ENCODE results near the gene HVCN1. TPM values are rescaled to one million over a fixed set of nuclear protein-coding genes. Genes with fewer than 3 reads are reported as not detected.

Gene HVCN1
- total and polyA plus RNA-seq, 2 experiments from 2014 or later: 3.0 to 4.1 TPM

GRCh38 chr12:110676171-110676570 is 12.7 kb downstream of the HVCN1 start:
- H3K4me1 ChIP-seq (ENCODE audit: insufficient read depth): no peaks in the 10 kb centered on the region
- 95 to 98% methylated on average over 4 of the region's 4 CpGs for WGBS, 2 experiments (ENCODE audit: low coverage in 1 of 2, low lambda C conversion rate in 2 of 2, missing lambda C conversion rate in 2 of 2)
- in situ Hi-C loops (cut with MboI): no loop called here

DNA sequence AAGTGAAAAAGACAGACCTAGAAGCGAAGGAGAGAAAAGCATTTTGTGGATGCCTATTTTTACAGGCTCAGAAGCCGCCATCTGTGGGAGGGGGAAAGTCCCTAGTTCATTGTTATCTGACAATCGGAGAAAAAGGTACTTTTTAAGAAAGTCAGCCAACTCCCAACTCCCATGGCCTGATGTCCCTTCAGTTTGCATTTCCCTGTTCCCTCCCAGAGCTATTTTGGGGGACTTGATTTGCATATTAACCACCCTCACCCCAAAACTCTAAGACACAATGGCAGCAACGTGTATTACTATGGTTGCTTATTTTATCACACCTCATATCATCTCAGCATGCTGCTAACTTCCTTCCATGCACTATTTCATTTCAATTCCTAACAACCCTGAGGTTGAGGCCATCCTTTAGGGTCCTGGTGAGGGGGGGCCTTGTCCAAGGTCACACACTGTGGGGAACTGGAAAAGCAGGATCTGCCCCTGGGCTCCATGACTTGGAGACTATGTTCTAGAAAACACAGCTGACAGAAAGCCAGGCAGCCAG is 18.7 kb downstream of the HVCN1 start:
- no peaks in the 10 kb centered on the region for H3K79me2 ChIP-seq (ENCODE audit: insufficient read depth)
- peaks cover under 1% of the 10 kb centered on the region for H3K9me3 ChIP-seq (ENCODE audit: low read depth)
- no peak overlapping the region for H3K9ac ChIP-seq
- H2AFZ ChIP-seq: no peak overlapping the region
- H3K36me3 ChIP-seq (ENCODE audit: low read depth): no peaks in the 10 kb centered on the region
- H3K4me3 ChIP-seq: no peak overlapping the region
- no peaks in the 10 kb centered on the region for H3F3A ChIP-seq (ENCODE audit: insufficient read depth)
- in situ Hi-C loops (cut with MboI): no loop called here
- H3K4me1 ChIP-seq (ENCODE audit: insufficient read depth): no peaks in the 10 kb centered on the region
- no peak for DNase-seq
- TF ChIP-seq EZH2 (IDR thresholded peaks at IDR 0.05; ENCODE audit: insufficient read depth, poor library complexity, severe bottlenecking) (no peak), EZH2phosphoT487 (IDR thresholded peaks at IDR 0.05; ENCODE audit: insufficient read depth, low read depth) (no peak)
- no peak overlapping the region for H3K4me2 ChIP-seq (ENCODE audit: unreplicated experiment)
- H4K20me1 ChIP-seq (ENCODE audit: insufficient read depth): no peaks in the 10 kb centered on the region
- H3K27me3 ChIP-seq (replicated peaks; ENCODE audit: insufficient read depth): no peaks in the 10 kb centered on the region
- WGBS, 2 experiments (ENCODE audit: low coverage in 1 of 2, low lambda C conversion rate in 2 of 2, missing lambda C conversion rate in 2 of 2): 59 to 68% methylated on average over 4 of the region's 4 CpGs
- H3K9me2 ChIP-seq (ENCODE audit: insufficient read depth): no peaks in the 10 kb centered on the region
- H3K27ac ChIP-seq: no peak overlapping the region

More at GRCh38 chr12:110676171-110676570, 12.7 kb downstream of the HVCN1 start:
- Histone ChIP-seq H4K20me1 (ENCODE audit: insufficient read depth) (no peaks in the 10 kb centered on the region), H2AFZ (no peak overlapping the region), H3K9me3 (ENCODE audit: low read depth) (no peaks in the 10 kb centered on the region), H3K9me2 (ENCODE audit: insufficient read depth) (no peaks in the 10 kb centered on the region), H3K27me3 (replicated peaks; ENCODE audit: insufficient read depth) (no peaks in the 10 kb centered on the region), H3K79me2 (ENCODE audit: insufficient read depth) (no peaks in the 10 kb centered on the region), H3K4me2 (ENCODE audit: unreplicated experiment) (no peak overlapping the region), H3F3A (ENCODE audit: insufficient read depth) (no peaks in the 10 kb centered on the region), H3K36me3 (ENCODE audit: low read depth) (no peaks in the 10 kb centered on the region), H3K9ac (no peak overlapping the region), H3K4me3 (no peak overlapping the region), H3K27ac (no peak overlapping the region)
- no peak for DNase-seq
- TF ChIP-seq EZH2 (IDR thresholded peaks at IDR 0.05; ENCODE audit: insufficient read depth, poor library complexity, severe bottlenecking): no peak

GRCh38 chr12:110669193-110669502 is 19.8 kb downstream of the HVCN1 start:
- Histone ChIP-seq H3K9ac (no peak overlapping the region), H3K79me2 (ENCODE audit: insufficient read depth) (no peaks in the 10 kb centered on the region), H2AFZ (no peak overlapping the region), H3K4me3 (no peak overlapping the region), H3K9me2 (ENCODE audit: insufficient read depth) (no peaks in the 10 kb centered on the region), H3K27me3 (replicated peaks; ENCODE audit: insufficient read depth) (no peaks in the 10 kb centered on the region), H3K4me1 (ENCODE audit: insufficient read depth) (no peaks in the 10 kb centered on the region), H3K9me3 (ENCODE audit: low read depth) (peaks cover 11% of the 10 kb centered on the region), H3F3A (ENCODE audit: insufficient read depth) (no peaks in the 10 kb centered on the region), H3K4me2 (ENCODE audit: unreplicated experiment) (no peak overlapping the region), H4K20me1 (ENCODE audit: insufficient read depth) (no peaks in the 10 kb centered on the region), H3K27ac (no peak overlapping the region), H3K36me3 (ENCODE audit: low read depth) (no peaks in the 10 kb centered on the region)
- in situ Hi-C loops (cut with MboI): no loop called here
- TF ChIP-seq EZH2 (IDR thresholded peaks at IDR 0.05; ENCODE audit: insufficient read depth, poor library complexity, severe bottlenecking) (no peak), EZH2phosphoT487 (IDR thresholded peaks at IDR 0.05; ENCODE audit: insufficient read depth, low read depth) (no peak)
- WGBS, 2 experiments (ENCODE audit: low coverage in 1 of 2, low lambda C conversion rate in 2 of 2, missing lambda C conversion rate in 2 of 2): 18 to 30% methylated on average over 5 of the region's 5 CpGs
- no peak for DNase-seq

GRCh38 chr12:110668480-110669192 is 20.3 kb downstream of the HVCN1 start:
- Histone ChIP-seq H3K27me3 (replicated peaks; ENCODE audit: insufficient read depth) (no peaks in the 10 kb centered on the region), H3K9ac (no peak overlapping the region), H3K4me2 (ENCODE audit: unreplicated experiment) (no peak overlapping the region), H3K4me1 (ENCODE audit: insufficient read depth) (no peaks in the 10 kb centered on the region), H4K20me1 (ENCODE audit: insufficient read depth) (no peaks in the 10 kb centered on the region), H3K36me3 (ENCODE audit: low read depth) (no peaks in the 10 kb centered on the region), H3F3A (ENCODE audit: insufficient read depth) (no peaks in the 10 kb centered on the region), H3K4me3 (no peak overlapping the region), H2AFZ (no peak overlapping the region), H3K79me2 (ENCODE audit: insufficient read depth) (no peaks in the 10 kb centered on the region), H3K9me3 (ENCODE audit: low read depth) (peaks cover 11% of the 10 kb centered on the region), H3K27ac (no peak overlapping the region), H3K9me2 (ENCODE audit: insufficient read depth) (no peaks in the 10 kb centered on the region)
- no peak for DNase-seq
- 82 to 84% methylated on average over 12 of the region's 12 CpGs for WGBS, 2 experiments (ENCODE audit: low coverage in 1 of 2, low lambda C conversion rate in 2 of 2, missing lambda C conversion rate in 2 of 2)
- no peak for TF ChIP-seq EZH2 (IDR thresholded peaks at IDR 0.05; ENCODE audit: insufficient read depth, poor library complexity, severe bottlenecking)
- no peak for TF ChIP-seq EZH2phosphoT487 (IDR thresholded peaks at IDR 0.05; ENCODE audit: insufficient read depth, low read depth)
- in situ Hi-C loops (cut with MboI): no loop called here

All from GM23248 (cell line).